B cell (primary cell): ENCODE data around the gene RANBP3.

Experiments
- EZH2 ChIP-seq: IDR thresholded peaks from 2 replicates; pipeline ENCODE4 v1.6.1; 2012; ENCODE audit warnings: borderline replicate concordance, low read depth, mild to moderate bottlenecking, moderate library complexity, low read length; ENCODE audit not compliant: insufficient read depth, poor library complexity, severe bottlenecking
- TF ChIP-seq, protein P1 (sequence below): fragments of 200-600 bp; IDR thresholded peaks from one replicate; pipeline ENCODE4 v1.8.0; 2022; ENCODE audit warnings: antibody characterized with exemption, mild to moderate bottlenecking

DNA sequence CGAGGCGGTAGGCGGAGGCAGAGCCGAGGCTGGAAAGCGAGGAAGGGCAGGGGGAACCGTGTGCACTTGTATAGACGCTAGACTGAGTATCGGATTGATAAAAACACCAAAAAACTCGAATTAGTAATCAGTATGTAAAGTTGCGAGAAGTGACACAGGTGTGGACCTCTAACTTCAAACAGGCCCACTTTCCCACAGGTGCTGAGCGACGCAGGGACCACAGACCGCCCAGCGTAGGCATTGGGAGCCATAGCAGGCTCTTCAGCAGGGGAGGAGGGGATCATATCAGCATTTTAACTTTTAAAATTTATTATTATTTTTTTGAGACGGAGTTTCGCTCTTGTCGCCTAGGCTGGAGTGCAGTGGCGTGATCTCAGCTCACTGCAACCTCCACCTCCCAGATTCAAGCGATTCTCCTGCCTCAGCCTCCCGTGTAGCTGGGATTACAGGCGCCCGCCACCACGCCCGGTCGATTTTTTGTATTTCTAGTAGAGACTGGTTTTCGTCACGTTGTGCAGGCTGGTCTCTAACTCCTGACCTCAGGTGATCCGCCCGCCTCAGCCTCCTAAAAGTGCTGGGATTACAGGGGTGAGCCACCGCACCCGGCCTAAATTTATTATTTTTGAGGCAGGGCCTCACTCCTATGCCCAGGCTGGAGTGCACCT, 72.7 kb downstream of the RANBP3 start:
- no peak for TF ChIP-seq EZH2
- TF ChIP-seq, protein P1, sequence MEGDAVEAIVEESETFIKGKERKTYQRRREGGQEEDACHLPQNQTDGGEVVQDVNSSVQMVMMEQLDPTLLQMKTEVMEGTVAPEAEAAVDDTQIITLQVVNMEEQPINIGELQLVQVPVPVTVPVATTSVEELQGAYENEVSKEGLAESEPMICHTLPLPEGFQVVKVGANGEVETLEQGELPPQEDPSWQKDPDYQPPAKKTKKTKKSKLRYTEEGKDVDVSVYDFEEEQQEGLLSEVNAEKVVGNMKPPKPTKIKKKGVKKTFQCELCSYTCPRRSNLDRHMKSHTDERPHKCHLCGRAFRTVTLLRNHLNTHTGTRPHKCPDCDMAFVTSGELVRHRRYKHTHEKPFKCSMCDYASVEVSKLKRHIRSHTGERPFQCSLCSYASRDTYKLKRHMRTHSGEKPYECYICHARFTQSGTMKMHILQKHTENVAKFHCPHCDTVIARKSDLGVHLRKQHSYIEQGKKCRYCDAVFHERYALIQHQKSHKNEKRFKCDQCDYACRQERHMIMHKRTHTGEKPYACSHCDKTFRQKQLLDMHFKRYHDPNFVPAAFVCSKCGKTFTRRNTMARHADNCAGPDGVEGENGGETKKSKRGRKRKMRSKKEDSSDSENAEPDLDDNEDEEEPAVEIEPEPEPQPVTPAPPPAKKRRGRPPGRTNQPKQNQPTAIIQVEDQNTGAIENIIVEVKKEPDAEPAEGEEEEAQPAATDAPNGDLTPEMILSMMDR, result no peak
